Activated CD8-positive, alpha-beta T cell treated with anti-CD3 and anti-CD28 coated beads for 36 hours (primary cell): Measurements from ENCODE around the gene GSTO1. TPM values are rescaled to one million over a fixed set of nuclear protein-coding genes. Genes with fewer than 3 reads are reported as not detected.

Experiments
- ATAC-seq: fragments of 200-7000 bp; cut with Tn5 transposase; one replicate; pipeline ENCODE4 v1.10.0; 2021; ENCODE audit warnings: mild to moderate bottlenecking, moderate library complexity
- CTCF ChIA-PET: fragments of 350-600 bp; sonication (Branson Sonifier 250); formaldehyde crosslinking; loops from one replicate; lab custom pipeline; 2021; ENCODE audit warnings: antibody characterized with exemption; lab: Charles Lee
- POLR2A ChIA-PET: fragments of 350-600 bp; sonication (Branson Sonifier 250); formaldehyde crosslinking; loops from one replicate; lab custom pipeline; 2021; ENCODE audit warnings: antibody characterized with exemption; lab: Charles Lee
- DNase-seq: peaks from one replicate; pipeline ENCODE4 v3.0.0-alpha.2; 2020
- H3K27ac Mint-ChIP-seq: one replicate; pipeline ENCODE4 v1.8.0; 2021; ENCODE audit warnings: mild to moderate bottlenecking, mixed read lengths
- H3K27me3 Mint-ChIP-seq: one replicate; pipeline ENCODE4 v1.8.0; 2021; ENCODE audit warnings: mixed read lengths
- H3K36me3 Mint-ChIP-seq: one replicate; pipeline ENCODE4 v1.8.0; 2021; ENCODE audit warnings: low read depth, mixed read lengths
- H3K4me1 Mint-ChIP-seq: one replicate; pipeline ENCODE4 v1.8.0; 2021; ENCODE audit warnings: low read depth, mixed read lengths
- H3K4me3 Mint-ChIP-seq: one replicate; pipeline ENCODE4 v1.8.0; 2021; ENCODE audit warnings: mild to moderate bottlenecking, moderate library complexity, mixed read lengths
- H3K9me3 Mint-ChIP-seq: one replicate; pipeline ENCODE4 v1.8.0; 2021; ENCODE audit warnings: mixed read lengths
- CTCF ChIP-seq: fragments of 200-600 bp; IDR thresholded peaks from one replicate; pipeline ENCODE4 v1.8.0; 2022; ENCODE audit warnings: antibody characterized with exemption, mild to moderate bottlenecking
- intact Hi-C: fragments of 100-400 bp; cut with micrococcal nuclease; formaldehyde crosslinking; loops from one replicate; pipeline ENCODE4 v1.10.0; 2022
- total RNA-seq, 2 experiments: library from RNA; stranded (reverse); gene quantifications; one replicate each; pipeline ENCODE4 v1.2.3, GENCODE V29; 2021

Gene GSTO1
- total RNA-seq, 2 experiments from 2014 or later: 179 to 189 TPM

- DNase-seq (peak; percentile 50), ATAC-seq (peak; percentile 19)
- TF ChIP-seq CTCF: no peak
- Mint-ChIP-seq H3K9me3 (no peaks in the 10 kb centered on the region), H3K4me1 (peaks cover 35% of the 10 kb centered on the region), H3K27me3 (peaks cover 4% of the 10 kb centered on the region), H3K27ac (peak overlapping the region; percentile 40), H3K36me3 (peaks cover 23% of the 10 kb centered on the region), H3K4me3 (peak overlapping the region; percentile 22)
- CTCF ChIA-PET: interaction anchor here (1.0 to 4.0 kb wide), 5 partner anchors 11 to 132 kb away, joined by 3 to 36 read pairs (median 5); partner anchors contain the start of gene SFR1
- POLR2A ChIA-PET: interaction anchor here (8.0 kb wide), 1 partner anchor 13 kb away, joined by 74 read pairs; the partner anchor contains the start of gene GSTO2
- intact Hi-C loops: no loop called here
Measured at GRCh38 chr10:104253106-104253505, 1.6 kb upstream of the GSTO1 start.

GRCh38 chr10:104253606-104254410 is 884 bp upstream of the GSTO1 start:
- peaks cover 4% of the 10 kb centered on the region for H3K27me3 Mint-ChIP-seq
- peaks cover 39% of the 10 kb centered on the region for H3K4me1 Mint-ChIP-seq
- ChIA-PET CTCF (interaction anchor here (0.6 to 4.0 kb wide), 8 partner anchors 11 to 366 kb away, joined by 3 to 36 read pairs (median 4); no protein-coding TSS in a partner anchor), POLR2A (interaction anchor here (1.6 to 8.0 kb wide), 5 partner anchors 12 to 133 kb away, joined by 5 to 74 read pairs (median 7); partner anchors contain the start of genes CFAP43, GSTO2, ITPRIP and SFR1)
- H3K36me3 Mint-ChIP-seq: peaks cover 29% of the 10 kb centered on the region
- ATAC-seq (no peak), DNase-seq (no peak)
- H3K9me3 Mint-ChIP-seq: no peaks in the 10 kb centered on the region
- H3K4me3 Mint-ChIP-seq: peak overlapping the region; percentile 86
- intact Hi-C loops: loop anchor here (2.0 kb wide), 1 partner anchor 15 kb away; the partner anchor contains the start of gene GSTO2
- H3K27ac Mint-ChIP-seq: peak overlapping the region; percentile 96
- TF ChIP-seq CTCF: no peak

GRCh38 chr10:104255311-104255981 is 754 bp downstream of the GSTO1 start:
- Mint-ChIP-seq H3K9me3 (no peaks in the 10 kb centered on the region), H3K4me3 (peak overlapping the region; percentile 86), H3K4me1 (peaks cover 56% of the 10 kb centered on the region), H3K36me3 (peaks cover 46% of the 10 kb centered on the region), H3K27me3 (no peaks in the 10 kb centered on the region), H3K27ac (peak overlapping the region; percentile 95)
- ChIA-PET POLR2A (interaction anchor here (0.9 to 8.0 kb wide), 7 partner anchors 11 to 328 kb away, joined by 3 to 74 read pairs (median 5); partner anchors contain the start of genes CFAP43, GSTO2, ITPRIP and SFR1), CTCF (interaction anchor here (0.7 to 4.0 kb wide), 8 partner anchors 9 to 368 kb away, joined by 3 to 36 read pairs (median 7); partner anchors contain the start of gene SFR1)
- intact Hi-C loops: loop anchor here (2.0 kb wide), 1 partner anchor 13 kb away; the partner anchor contains the start of gene GSTO2
- no peak for DNase-seq
- no peak for TF ChIP-seq CTCF
- peak; percentile 57 for ATAC-seq

GRCh38 chr10:104256335-104256961 is 1.8 kb downstream of the GSTO1 start:
- Mint-ChIP-seq H3K4me1 (peaks cover 66% of the 10 kb centered on the region), H3K27me3 (no peaks in the 10 kb centered on the region), H3K36me3 (peaks cover 56% of the 10 kb centered on the region), H3K9me3 (no peaks in the 10 kb centered on the region), H3K27ac (peak overlapping the region; percentile 95), H3K4me3 (peak overlapping the region; percentile 86)
- ChIA-PET POLR2A (interaction anchor here (8.0 kb wide), 1 partner anchor 10 kb away, joined by 74 read pairs; the partner anchor contains the start of gene GSTO2), CTCF (interaction anchor here (1.1 to 4.0 kb wide), 5 partner anchors 10 to 135 kb away, joined by 6 to 36 read pairs (median 10); partner anchors contain the start of gene SFR1)
- no peak for TF ChIP-seq CTCF
- intact Hi-C loops: no loop called here
- no peak for DNase-seq
- no peak for ATAC-seq
